PC-9 (cell line): ENCODE results near the gene ESPN. TPM values are rescaled to one million over a fixed set of nuclear protein-coding genes. Genes with fewer than 3 reads are reported as not detected.
"Not testable (repeated sequence)": the region's sequence is repeated elsewhere in the genome, so short reads cannot be mapped to it uniquely, and the experiment has no call there.

Experiments used
- BruUV-seq: library from RNA; stranded (reverse); fragments of 400-500 nt; replicated peaks from 2 replicates; lab custom pipeline; 2021; lab: Mats Ljungman, UMichigan
- CTCF ChIA-PET: fragments of 300-600 bp; sonication (Branson Sonifier 250); formaldehyde crosslinking; loops from one replicate; lab custom pipeline; 2022; ENCODE audit warnings: antibody characterized with exemption; lab: Charles Lee
- POLR2A ChIA-PET: fragments of 300-600 bp; sonication (Branson Sonifier 250); formaldehyde crosslinking; loops from one replicate; lab custom pipeline; 2022; ENCODE audit warnings: antibody characterized with exemption; ENCODE audit not compliant: unreplicated experiment; lab: Charles Lee
- DNase-seq, 2 experiments: peaks; one replicate each; pipeline versions ENCODE4 v3.0.0 to v3.0.0-alpha.2; 2015 to 2022; ENCODE audit warnings: mixed read lengths in 1 of 2
- H2AFZ ChIP-seq: fragments of 200-600 bp; sonication (generic); 2 replicates; pipeline ENCODE4 v1.8.1; 2017; ENCODE audit warnings: antibody characterized with exemption
- H3F3A ChIP-seq: fragments of 200-600 bp; sonication (generic); 2 replicates; pipeline ENCODE4 v1.8.1; 2017; ENCODE audit warnings: antibody characterized with exemption, mild to moderate bottlenecking, low read depth; ENCODE audit not compliant: insufficient read depth
- H3K27ac ChIP-seq: fragments of 200-600 bp; sonication (generic); 2 replicates; pipeline ENCODE4 v1.6.1; 2016; ENCODE audit warnings: mixed run types
- H3K27me3 ChIP-seq: fragments of 200-600 bp; sonication (generic); 2 replicates; pipeline ENCODE4 v1.6.1; 2016; ENCODE audit warnings: low read depth, mixed run types; ENCODE audit not compliant: insufficient read depth
- H3K36me3 ChIP-seq: fragments of 200-600 bp; sonication (generic); 2 replicates; pipeline ENCODE4 v1.6.1; 2016; ENCODE audit warnings: low read depth, mixed run types
- H3K4me1 ChIP-seq: fragments of 200-600 bp; sonication (generic); replicated peaks from 2 replicates; pipeline ENCODE4 v1.6.1; 2016; ENCODE audit warnings: mixed run types; ENCODE audit not compliant: insufficient read depth
- H3K4me2 ChIP-seq: fragments of 200-600 bp; sonication (generic); 2 replicates; pipeline ENCODE4 v1.6.1; 2017; ENCODE audit warnings: mixed run types
- H3K4me3 ChIP-seq: fragments of 200-600 bp; sonication (generic); 2 replicates; pipeline ENCODE4 v1.6.1; 2016; ENCODE audit warnings: mixed run types
- H3K79me2 ChIP-seq: fragments of 200-600 bp; sonication (generic); 2 replicates; pipeline ENCODE4 v1.6.1; 2017; ENCODE audit warnings: low read depth, mixed run types
- H3K9me2 ChIP-seq: fragments of 200-600 bp; sonication (generic); 2 replicates; pipeline ENCODE4 v1.8.1; 2017; ENCODE audit warnings: mild to moderate bottlenecking; ENCODE audit not compliant: insufficient read depth
- H3K9me3 ChIP-seq: fragments of 200-600 bp; sonication (generic); 2 replicates; pipeline ENCODE4 v1.8.1; 2016; ENCODE audit warnings: low read depth; ENCODE audit not compliant: insufficient read depth
- H4K20me1 ChIP-seq: fragments of 200-600 bp; sonication (generic); 2 replicates; pipeline ENCODE4 v1.8.1; 2017; ENCODE audit not compliant: insufficient read depth
- CTCF ChIP-seq: fragments of 200-600 bp; sonication (generic); conservative IDR thresholded peaks from 2 replicates; pipeline ENCODE4 v1.6.1; 2017; ENCODE audit warnings: mixed run types, antibody characterized with exemption, mild to moderate bottlenecking, moderate library complexity
- EZH2 ChIP-seq: fragments of 200-600 bp; sonication (generic); IDR thresholded peaks from 2 replicates; pipeline ENCODE4 v1.8.0; 2017; ENCODE audit warnings: antibody characterized with exemption, low read depth
- intact Hi-C: fragments of 100-400 bp; cut with micrococcal nuclease; formaldehyde crosslinking; loops from one replicate; pipeline ENCODE4 v1.10.0; 2022; ENCODE audit not compliant: unreplicated experiment
- total RNA-seq: library from RNA; stranded (reverse); gene quantifications from 2 replicates; pipeline ENCODE4 v1.2.3, GENCODE V29; 2021

Gene ESPN
- total RNA-seq, 1 experiment from 2014 or later, result 18.6 TPM

GRCh38 chr1:6434186-6434585 lies 9.6 kb downstream of the ESPN start:
- CTCF ChIA-PET, result no interaction called here
- intact Hi-C loops, result no loop called here
- BruUV-seq, result no TSS peak

GRCh38 chr1:6435129-6435528 lies 10.6 kb downstream of the ESPN start:
- H2AFZ ChIP-seq, result no peak overlapping the region
- BruUV-seq, result no TSS peak
- H3F3A ChIP-seq, result peaks cover 10% of the 10 kb centered on the region; the same call in 1 of the 2 replicates
- no peak overlapping the region for H3K27ac ChIP-seq
- H3K27me3 ChIP-seq, result no peaks in the 10 kb centered on the region
- ChIA-PET POLR2A (no interaction called here), CTCF (no interaction called here)
- no peaks in the 10 kb centered on the region for H4K20me1 ChIP-seq
- no peaks in the 10 kb centered on the region for H3K36me3 ChIP-seq
- no peak overlapping the region for H3K4me2 ChIP-seq
- H3K4me3 ChIP-seq, result no peak overlapping the region
- no peaks in the 10 kb centered on the region for H3K9me2 ChIP-seq
- intact Hi-C loops, result no loop called here
- DNase-seq, result no peak
- no peak for TF ChIP-seq CTCF
- TF ChIP-seq EZH2, result no peak
- no peaks in the 10 kb centered on the region for H3K79me2 ChIP-seq
- no peaks in the 10 kb centered on the region for H3K9me3 ChIP-seq
- H3K4me1 ChIP-seq, result peaks cover 9% of the 10 kb centered on the region

More at GRCh38 chr1:6434186-6434585, 9.6 kb downstream of the ESPN start:
- H3K4me2 ChIP-seq, result no peak overlapping the region
- H3K9me2 ChIP-seq, result no peaks in the 10 kb centered on the region
- H3K36me3 ChIP-seq, result no peaks in the 10 kb centered on the region
- H2AFZ ChIP-seq, result no peak overlapping the region
- POLR2A ChIA-PET, result no interaction called here
- H3K4me1 ChIP-seq, result peaks cover 10% of the 10 kb centered on the region
- no peaks in the 10 kb centered on the region for H3K79me2 ChIP-seq
- no peaks in the 10 kb centered on the region for H3K27me3 ChIP-seq
- DNase-seq, result no peak
- no peaks in the 10 kb centered on the region for H4K20me1 ChIP-seq
- peaks cover 7% of the 10 kb centered on the region; the same call in 1 of the 2 replicates for H3F3A ChIP-seq
- H3K27ac ChIP-seq, result no peak overlapping the region
- no peak overlapping the region for H3K4me3 ChIP-seq
- H3K9me3 ChIP-seq, result no peaks in the 10 kb centered on the region
- TF ChIP-seq EZH2 (no peak), CTCF (no peak)

GRCh38 chr1:6435547-6435946 lies 11.0 kb downstream of the ESPN start:
- no peak overlapping the region for H3K27ac ChIP-seq
- no peak overlapping the region for H2AFZ ChIP-seq
- no peaks in the 10 kb centered on the region for H3K9me2 ChIP-seq
- no TSS peak for BruUV-seq
- no peaks in the 10 kb centered on the region for H4K20me1 ChIP-seq
- DNase-seq, result no peak
- H3F3A ChIP-seq, result peaks cover 10% of the 10 kb centered on the region; the same call in 1 of the 2 replicates
- peaks cover 5% of the 10 kb centered on the region for H3K4me1 ChIP-seq
- H3K79me2 ChIP-seq, result no peaks in the 10 kb centered on the region
- TF ChIP-seq CTCF (no peak), EZH2 (no peak)
- no peaks in the 10 kb centered on the region for H3K36me3 ChIP-seq
- H3K9me3 ChIP-seq, result no peaks in the 10 kb centered on the region
- ChIA-PET POLR2A (no interaction called here), CTCF (no interaction called here)
- no peak overlapping the region for H3K4me2 ChIP-seq
- no peaks in the 10 kb centered on the region for H3K27me3 ChIP-seq
- intact Hi-C loops, result no loop called here
- H3K4me3 ChIP-seq, result no peak overlapping the region

GRCh38 chr1:6436277-6436676 lies 11.7 kb downstream of the ESPN start:
- BruUV-seq, DNase-seq, H3K9me2 ChIP-seq, H3K36me3 ChIP-seq, H3K4me3 ChIP-seq, intact Hi-C loops, H3F3A ChIP-seq, H3K27me3 ChIP-seq, H3K9me3 ChIP-seq, H3K4me2 ChIP-seq, H3K79me2 ChIP-seq, H2AFZ ChIP-seq, H4K20me1 ChIP-seq, H3K27ac ChIP-seq, H3K4me1 ChIP-seq, POLR2A ChIA-PET: not testable (repeated sequence)
- CTCF ChIA-PET, result interaction anchor here (0.6 to 2.5 kb wide), 3 partner anchors 8 to 45 kb away, joined by 5 to 18 read pairs (median 6); no protein-coding TSS in a partner anchor
